ENCODE measurements around the gene LRP6.
"Not testable (repeated sequence)": the region's sequence is repeated elsewhere in the genome, so short reads cannot be mapped to it uniquely, and the experiment has no call there.

The LRP6 gene

DNA sequence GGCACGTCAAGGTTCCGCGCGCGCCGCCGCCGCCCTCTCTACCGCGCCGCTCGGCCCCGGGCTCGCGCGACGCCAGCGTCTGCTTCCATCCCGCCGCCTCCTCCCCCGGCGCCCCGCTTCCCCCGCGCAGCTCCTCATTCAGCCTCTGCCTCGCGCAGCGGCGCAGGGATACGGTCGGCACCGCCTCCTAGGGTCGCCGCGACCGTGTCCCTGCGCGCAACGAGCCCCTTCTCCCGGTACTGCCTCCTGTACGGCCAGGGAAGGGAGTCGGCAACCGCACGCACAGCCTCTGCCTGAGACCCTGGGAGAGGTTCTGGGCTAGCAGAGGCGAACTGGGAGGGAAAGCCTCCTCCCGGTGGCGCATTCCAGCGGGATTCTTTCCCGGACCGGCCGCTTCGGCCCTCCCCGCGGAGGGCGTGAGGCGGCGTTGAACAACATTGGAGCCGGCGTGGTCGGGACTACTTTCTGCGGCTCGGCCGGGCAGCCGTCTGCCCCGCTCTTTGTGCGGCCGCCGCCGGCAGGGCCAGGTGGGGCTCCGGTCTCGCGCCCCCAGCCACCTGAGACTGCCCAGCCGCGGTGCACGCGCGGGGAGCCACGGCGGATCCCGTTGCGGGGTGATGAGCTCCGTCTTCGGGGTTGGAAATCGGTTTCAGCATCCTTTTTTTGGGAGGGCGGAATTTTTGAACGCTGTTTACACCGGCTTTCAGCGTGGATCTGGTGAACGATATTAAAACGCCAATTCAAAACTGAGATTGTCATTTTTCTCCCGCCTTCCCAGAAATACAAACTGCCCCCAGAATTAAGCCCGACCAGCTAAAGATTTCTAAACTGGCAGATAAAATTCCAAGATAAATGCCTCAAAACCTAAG, at the start of gene LRP6:
LRP6 (minus strand) TSS at position 172 of the 869 bp plus-strand sequence. CDS start 309 bp downstream, outside the sequence.
- peak; percentile 41 to 67 for DNase-seq (ENCODE audit: low read depth in 2 of 2)

GRCh38 chr12:12315838-12316237, 49.0 kb upstream of the LRP6 start:
- DNase-seq (ENCODE audit: low read depth in 2 of 2), result no peak

GRCh38 chr12:12310695-12311094, 43.9 kb upstream of the LRP6 start:
- DNase-seq (ENCODE audit: low read depth in 2 of 2), result not testable (repeated sequence)

GRCh38 chr12:12305568-12306300, 38.9 kb upstream of the LRP6 start:
- DNase-seq (ENCODE audit: low read depth in 2 of 2), result no peak

DNA sequence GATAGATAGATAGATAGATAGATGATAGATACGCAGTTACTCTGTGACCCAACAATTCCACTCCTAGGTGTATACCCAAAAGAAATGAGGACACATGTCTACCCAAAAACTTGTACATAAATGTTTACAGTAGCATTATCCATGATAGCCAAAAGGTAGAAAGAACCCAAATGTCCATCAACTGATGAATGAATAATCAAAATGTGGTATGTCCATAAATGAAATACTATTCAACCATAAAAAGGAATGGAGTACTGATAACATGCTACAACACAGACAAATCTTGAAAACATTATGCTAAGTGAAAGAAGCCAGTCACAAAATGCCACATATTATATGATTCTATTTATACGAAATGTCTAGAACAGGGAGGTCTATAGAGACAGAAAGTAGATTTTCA, 36.1 kb upstream of the LRP6 start:
- no peak for DNase-seq (ENCODE audit: low read depth in 2 of 2)

GRCh38 chr12:12301122-12301521, 34.3 kb upstream of the LRP6 start:
- DNase-seq (ENCODE audit: low read depth in 2 of 2), result no peak

DNA sequence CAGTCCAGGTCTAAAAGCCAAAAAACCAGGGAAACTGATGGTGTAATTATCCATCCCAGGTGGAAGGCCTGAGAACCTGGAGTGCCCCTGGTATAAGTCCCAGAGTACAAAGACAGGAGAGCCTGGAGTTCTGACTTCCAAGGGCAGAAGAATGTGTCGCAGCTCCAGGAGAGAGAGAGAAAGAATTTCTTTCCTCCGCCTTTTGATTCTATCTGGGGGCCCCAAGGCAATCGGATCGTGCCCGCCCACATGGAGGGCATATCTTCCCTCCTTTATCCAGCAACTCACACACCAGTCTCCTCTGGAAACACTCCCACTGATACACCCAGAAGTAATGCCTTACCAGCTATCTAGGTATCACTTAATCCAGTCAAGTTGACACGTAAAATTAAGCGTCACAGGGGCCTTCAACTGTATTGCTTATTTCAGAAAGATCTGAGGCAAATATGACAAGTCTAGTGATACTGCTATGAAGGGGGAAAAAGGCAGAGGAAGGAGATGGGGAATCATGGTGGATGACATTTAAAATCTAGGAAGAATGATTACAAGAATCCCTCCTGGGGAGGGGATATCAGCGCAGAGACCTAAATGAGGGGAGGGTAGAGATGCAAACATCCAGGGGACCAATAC, 30.5 kb upstream of the LRP6 start:
- no peak for DNase-seq (ENCODE audit: low read depth in 2 of 2)

GRCh38 chr12:12294215-12295005, 27.6 kb upstream of the LRP6 start:
- no peak for DNase-seq (ENCODE audit: low read depth in 2 of 2)

- no peak for DNase-seq (ENCODE audit: low read depth in 2 of 2)
Observed at GRCh38 chr12:12290206-12290605, 23.4 kb upstream of the LRP6 start.

DNA sequence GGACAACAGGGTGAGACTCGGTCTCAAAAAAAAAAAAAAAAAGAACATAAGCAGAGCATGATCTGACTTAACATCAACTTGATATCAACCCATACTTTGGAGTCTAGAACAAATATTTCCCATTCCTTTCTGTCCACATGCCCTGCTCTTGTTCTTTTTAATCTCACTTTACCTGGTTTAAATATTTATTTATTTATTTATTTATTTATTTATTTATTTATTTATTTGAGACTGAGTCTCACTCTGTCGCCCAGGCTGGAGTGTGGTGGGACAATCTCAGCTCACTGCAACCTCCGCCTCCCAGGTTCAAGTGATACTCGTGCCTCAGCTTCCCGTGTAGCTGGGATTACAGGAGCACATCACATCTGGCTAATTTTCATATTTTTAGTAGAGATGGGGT, 19.6 kb upstream of the LRP6 start:
- DNase-seq (ENCODE audit: low read depth in 2 of 2), result no peak

DNA sequence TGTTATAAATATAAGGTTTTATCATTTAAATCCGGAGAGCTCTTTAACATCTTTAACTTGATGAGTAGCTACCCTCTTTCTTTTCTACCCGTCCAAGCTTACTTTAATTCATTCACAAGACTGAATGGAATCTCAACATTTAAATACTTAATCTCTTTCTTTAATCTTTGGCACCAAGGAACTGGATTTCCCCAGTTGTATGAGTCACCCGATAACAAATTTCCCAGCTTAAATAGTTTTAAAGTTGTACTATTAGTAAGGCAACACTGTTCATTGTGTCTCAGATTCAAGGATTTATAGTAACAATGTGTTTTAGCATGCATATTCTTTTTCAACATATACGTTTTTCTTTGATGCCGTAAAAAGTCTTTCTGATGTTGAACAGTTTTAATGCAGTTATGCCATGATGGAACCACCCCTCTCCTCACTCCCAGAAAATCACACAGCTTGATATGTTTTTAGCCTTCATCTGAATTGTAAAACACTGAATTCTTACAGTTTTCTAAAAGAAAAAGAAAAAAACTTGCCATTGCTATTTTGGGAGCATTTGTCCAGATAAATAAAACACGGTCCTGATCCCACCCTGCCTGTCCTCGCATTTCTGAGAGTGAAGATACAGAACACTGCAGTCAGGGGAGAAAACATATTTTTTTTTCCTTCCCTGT, 16.0 kb upstream of the LRP6 start:
- no peak for DNase-seq (ENCODE audit: low read depth in 2 of 2)

GRCh38 chr12:12282202-12282601, 15.4 kb upstream of the LRP6 start:
- DNase-seq (ENCODE audit: low read depth in 2 of 2), result no peak

- DNase-seq (ENCODE audit: low read depth in 2 of 2), result no peak
Observed at GRCh38 chr12:12281134-12281533, 14.3 kb upstream of the LRP6 start.

DNA sequence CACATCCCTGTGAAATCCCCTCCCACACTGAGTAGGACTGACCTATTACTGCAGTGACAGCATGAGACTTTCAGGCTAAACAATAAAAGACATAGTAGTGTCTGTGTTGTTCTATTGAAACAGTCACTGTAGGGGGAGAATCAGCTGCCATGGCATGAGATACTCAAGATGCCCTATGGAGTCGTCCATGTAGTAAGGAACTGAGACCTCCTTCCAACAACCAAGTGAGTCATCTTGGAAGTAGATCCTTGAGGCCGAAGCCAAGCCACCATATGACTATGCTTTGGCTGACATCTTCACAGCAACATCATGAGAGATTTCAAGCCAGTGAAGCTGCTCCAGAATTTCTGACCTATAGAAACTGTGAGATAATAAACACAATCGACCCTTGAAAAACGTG, 12.1 kb upstream of the LRP6 start:
- DNase-seq (ENCODE audit: low read depth in 2 of 2), result no peak

GRCh38 chr12:12275874-12276273, 9.0 kb upstream of the LRP6 start:
- DNase-seq (ENCODE audit: low read depth in 2 of 2), result no peak

DNA sequence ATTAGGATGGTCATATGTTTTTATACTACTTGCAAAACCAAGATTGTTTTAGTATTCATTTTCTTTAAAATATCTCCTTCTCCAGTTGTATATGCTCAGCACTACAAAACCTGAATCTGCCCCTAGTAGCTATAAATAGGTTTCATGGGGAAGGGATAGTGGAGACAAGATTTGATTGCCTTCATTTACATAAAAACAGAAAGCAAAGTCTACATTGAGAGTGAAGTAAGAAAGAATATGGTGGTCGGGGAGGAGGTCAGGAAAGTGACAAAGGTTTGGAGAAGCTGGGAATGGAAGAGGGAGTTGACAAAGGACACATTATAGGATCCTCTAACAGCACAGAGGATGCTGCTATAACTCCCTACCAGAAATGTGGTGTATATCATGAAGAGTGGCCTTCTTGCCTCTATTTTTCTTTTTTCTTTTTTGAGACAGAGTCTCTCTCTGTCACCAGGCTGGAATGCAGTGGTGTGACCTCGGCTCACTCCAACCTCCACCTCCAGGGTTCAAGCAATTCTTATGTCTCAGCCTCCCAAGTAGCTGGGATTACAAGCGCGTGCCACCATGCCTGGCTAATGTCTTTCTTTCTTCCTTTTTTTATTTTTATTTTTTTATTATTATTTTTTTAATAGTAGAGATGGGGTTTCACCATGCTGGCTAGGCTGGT, 6.6 kb upstream of the LRP6 start:
- DNase-seq (ENCODE audit: low read depth in 2 of 2), result no peak

GRCh38 chr12:12272869-12273268, 6.0 kb upstream of the LRP6 start:
- DNase-seq (ENCODE audit: low read depth in 2 of 2), result no peak

DNA sequence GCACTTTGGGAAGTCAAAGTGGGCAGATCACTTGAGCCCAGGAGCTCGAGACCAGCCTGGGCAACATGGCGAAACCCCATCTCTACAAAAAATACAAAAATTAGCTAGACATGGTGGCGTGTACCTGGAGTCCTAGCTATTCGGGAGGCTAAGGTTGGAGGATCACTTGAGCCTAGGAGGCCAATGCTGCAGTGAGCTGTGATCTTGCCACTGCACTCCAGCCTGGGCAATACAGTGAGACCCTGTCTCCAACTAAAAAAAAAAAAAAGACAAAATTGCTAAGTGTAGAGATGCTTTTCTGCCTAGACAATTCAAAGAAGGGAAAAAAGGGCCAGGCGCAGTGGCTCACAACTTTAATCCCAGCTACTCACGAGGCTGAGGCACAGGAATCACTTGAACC, 3.4 kb upstream of the LRP6 start:
- no peak for DNase-seq (ENCODE audit: low read depth in 2 of 2)

DNA sequence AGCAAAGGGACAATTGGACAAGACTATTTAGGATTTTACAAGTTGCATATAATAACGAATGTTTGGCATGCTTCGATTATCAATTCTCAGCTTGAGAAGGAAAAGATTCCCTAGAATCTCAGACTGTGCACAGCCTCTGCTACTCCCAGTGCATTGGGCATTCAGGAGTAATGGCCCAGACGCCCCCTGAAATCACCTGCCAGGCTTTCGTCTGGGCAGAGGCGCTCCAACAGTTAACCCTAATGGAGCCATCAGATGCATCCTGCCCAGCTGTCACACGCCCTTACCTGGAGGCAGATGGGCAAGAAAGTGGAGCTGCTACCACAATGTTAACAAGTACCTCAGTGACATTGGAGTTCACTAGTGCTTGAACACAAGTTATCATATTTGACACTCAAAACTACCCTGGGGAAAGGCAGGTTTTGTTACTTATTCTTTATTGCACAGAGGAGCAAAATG, 927 bp upstream of the LRP6 start:
- no peak for DNase-seq (ENCODE audit: low read depth in 2 of 2)

DNA sequence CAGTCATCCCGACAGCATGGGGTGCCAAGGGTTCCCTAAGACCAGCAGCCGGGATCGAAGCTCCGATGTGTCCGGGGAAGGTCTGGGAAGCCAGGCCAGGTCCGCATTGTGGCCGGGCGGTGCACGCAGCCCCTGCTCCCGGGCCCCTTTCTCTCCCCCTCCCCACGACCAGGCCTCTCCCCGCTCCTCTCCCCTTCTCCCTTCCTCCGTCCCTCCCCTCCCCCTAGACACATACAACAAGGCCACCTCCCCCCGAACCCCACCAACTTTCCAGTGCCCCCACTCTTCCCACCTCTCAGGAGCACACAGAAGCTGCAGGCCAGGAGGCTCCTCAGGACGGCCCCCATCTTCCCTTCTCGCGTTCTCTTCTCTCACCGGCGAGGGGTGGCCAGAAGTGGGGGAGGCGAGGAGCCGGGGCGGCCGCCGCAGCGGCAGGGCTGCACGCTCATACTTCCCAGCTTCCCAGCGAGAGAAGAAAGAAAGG, 413 bp downstream of the LRP6 start:
- no peak for DNase-seq (ENCODE audit: low read depth in 2 of 2)
